ENCODE results near the gene CCDC28A.

The CCDC28A gene

GRCh38 chr6:138811866-138812265 lies 38.3 kb downstream of the CCDC28A start:
- Mint-ChIP-seq H3K9me3 (no peaks in the 10 kb centered on the region), H3K4me3 (no peak overlapping the region), H3K27ac (peak overlapping the region in 1 of 2 donors; percentile 77), H3K4me1 (peaks cover 12% of the 10 kb centered on the region), H3K27me3 (no peaks in the 10 kb centered on the region)
- DNase-seq (no peak), ATAC-seq (no peak)

GRCh38 chr6:138814179-138814834 lies 40.7 kb downstream of the CCDC28A start:
- H3K27me3 Mint-ChIP-seq = no peaks in the 10 kb centered on the region
- H3K27ac Mint-ChIP-seq = no peak overlapping the region
- H3K4me1 Mint-ChIP-seq = peaks cover 33% of the 10 kb centered on the region
- DNase-seq = no peak
- no peak overlapping the region for H3K4me3 Mint-ChIP-seq
- no peaks in the 10 kb centered on the region for H3K9me3 Mint-ChIP-seq
- no peak for ATAC-seq

GRCh38 chr6:138815221-138815620 lies 41.7 kb downstream of the CCDC28A start:
- DNase-seq (no peak), ATAC-seq (no peak)
- no peak overlapping the region for H3K4me3 Mint-ChIP-seq
- peaks cover 36% of the 10 kb centered on the region for H3K4me1 Mint-ChIP-seq
- H3K27ac Mint-ChIP-seq = peak overlapping the region in 1 of 2 donors; percentile 79
- no peaks in the 10 kb centered on the region for H3K9me3 Mint-ChIP-seq
- H3K27me3 Mint-ChIP-seq = no peaks in the 10 kb centered on the region

DNA sequence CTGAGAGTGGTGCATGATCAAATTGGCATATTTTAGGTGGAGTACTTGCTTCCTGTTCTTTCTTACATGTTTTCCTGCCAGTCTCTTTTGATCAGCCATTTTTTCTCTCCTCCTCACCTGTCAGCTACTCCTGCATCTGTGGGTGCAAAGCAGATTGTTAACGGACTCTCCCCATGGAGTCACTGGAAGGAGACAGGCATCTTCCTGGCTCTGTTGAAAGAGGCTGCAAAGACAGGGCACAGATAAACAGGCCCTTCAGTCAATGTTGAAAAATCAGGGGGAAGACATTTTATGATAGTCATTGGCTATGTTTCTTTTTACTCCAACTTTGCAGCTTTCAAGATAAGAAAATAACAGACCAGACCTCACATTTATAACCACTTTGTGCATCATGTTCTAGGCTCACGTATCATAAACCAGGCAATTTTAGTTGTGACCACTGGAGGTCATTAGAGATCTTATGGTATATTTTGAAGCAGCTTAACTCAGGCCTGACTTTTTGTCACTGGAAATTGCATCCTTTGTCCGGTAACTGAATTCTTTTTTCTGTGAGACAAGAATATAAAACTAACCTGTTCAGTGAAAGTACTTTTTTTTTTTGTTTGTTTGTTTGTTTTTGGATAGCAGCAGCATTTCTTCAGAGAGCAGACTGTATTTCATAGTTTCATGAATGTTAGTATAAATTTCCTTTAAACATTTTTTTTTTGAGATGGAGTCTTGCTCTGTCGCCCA lies 42.4 kb downstream of the CCDC28A start:
- H3K4me3 Mint-ChIP-seq = no peak overlapping the region
- ATAC-seq = peak; percentile 66
- H3K27ac Mint-ChIP-seq = peak overlapping the region in 1 of 2 donors; percentile 79
- peak in 1 of 2 donors; percentile 8 for DNase-seq
- H3K27me3 Mint-ChIP-seq = no peaks in the 10 kb centered on the region
- H3K4me1 Mint-ChIP-seq = peaks cover 36% of the 10 kb centered on the region
- H3K9me3 Mint-ChIP-seq = no peaks in the 10 kb centered on the region

DNA sequence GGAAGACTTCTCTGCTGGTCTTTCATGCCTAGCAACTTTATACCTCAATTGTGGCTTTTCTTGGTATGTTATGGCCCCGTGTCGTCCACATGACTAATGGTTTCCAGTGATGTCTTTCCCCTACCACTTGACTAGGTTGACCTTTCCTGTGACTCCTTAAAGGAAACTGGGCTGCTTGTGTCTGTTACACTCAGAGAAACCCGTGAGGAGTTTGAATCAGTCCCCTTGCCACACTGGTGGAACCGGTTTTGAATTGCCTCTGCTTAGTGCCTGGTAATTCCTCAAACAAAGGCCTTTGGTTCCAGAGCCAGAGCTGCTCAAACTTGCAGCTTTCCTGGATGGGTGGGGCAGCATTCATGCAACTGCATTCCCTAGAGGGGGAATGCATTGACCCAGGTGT lies 44.2 kb downstream of the CCDC28A start:
- H3K27me3 Mint-ChIP-seq = no peaks in the 10 kb centered on the region
- DNase-seq (peak; percentile 30 to 45), ATAC-seq (peak; percentile 84)
- H3K27ac Mint-ChIP-seq = peak overlapping the region; percentile 1 to 89
- peaks cover 36% of the 10 kb centered on the region for H3K4me1 Mint-ChIP-seq
- peak overlapping the region; percentile 50 to 59 for H3K4me3 Mint-ChIP-seq
- no peaks in the 10 kb centered on the region for H3K9me3 Mint-ChIP-seq

DNA sequence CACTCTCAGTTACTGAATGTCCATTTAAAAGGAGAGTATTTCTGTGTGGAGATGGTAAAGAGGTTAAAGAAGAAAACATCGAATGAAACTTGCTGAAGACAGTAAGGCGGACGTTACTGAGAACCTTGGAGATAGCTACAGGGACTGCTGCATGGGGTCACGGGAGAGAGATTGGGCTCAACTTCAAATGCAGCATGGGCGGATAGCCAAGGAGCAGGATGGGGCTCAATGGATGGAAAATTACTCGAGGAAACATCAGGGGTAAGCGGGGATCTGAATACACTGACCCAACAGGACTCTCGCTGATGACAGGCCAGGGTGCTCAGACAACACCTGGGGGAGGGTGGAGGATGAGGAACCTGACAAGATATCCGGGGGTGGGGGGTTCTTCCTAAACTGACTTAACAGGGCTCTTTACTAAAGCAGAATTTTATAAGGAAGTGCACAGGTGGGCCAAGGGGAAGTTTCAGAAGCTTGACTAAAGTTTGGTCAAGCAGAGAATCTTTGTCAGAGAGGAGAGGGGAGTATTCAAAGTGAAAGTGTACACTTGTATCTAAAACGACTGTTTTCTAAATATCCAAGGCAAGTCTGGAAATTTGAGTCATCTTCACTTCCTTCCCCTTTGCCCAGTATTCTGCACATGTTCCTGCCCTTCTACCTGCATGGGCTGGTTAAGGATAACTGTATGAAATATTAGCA lies 45.1 kb downstream of the CCDC28A start:
- peak; percentile 62 for ATAC-seq
- DNase-seq = peak in 1 of 2 donors; percentile 5

DNA sequence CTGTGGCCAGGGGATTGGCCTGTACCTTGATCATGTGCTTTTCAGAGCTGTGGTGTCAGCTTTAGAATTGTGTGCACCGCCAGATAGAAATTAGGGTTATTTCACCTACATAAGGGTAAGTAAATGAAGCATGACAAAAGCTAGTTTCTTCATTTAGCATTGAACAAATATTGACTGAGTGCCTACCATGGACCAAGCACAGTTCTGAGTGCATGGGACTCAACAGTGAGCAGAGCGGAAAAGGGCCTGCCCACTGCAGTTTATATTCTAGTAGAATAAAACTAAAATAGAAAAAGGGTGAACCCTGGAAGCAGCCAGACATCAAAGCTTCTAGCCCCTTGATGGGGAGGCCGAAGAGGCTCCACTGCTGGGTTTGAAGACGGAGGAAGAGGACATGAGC lies 48.0 kb downstream of the CCDC28A start:
- ATAC-seq (no peak), DNase-seq (no peak)
- H3K27me3 Mint-ChIP-seq = no peaks in the 10 kb centered on the region
- H3K4me1 Mint-ChIP-seq = peaks cover 34% of the 10 kb centered on the region
- H3K4me3 Mint-ChIP-seq = no peak overlapping the region
- H3K9me3 Mint-ChIP-seq = peaks cover 0 to 1% of the 10 kb centered on the region in 2 donors
- H3K27ac Mint-ChIP-seq = no peak overlapping the region

More for the DNA sequence above, 45.1 kb downstream of the CCDC28A start:
- Mint-ChIP-seq H3K27me3 (no peaks in the 10 kb centered on the region), H3K9me3 (no peaks in the 10 kb centered on the region), H3K4me1 (peaks cover 36% of the 10 kb centered on the region), H3K4me3 (peak overlapping the region; percentile 50 to 59), H3K27ac (peak overlapping the region; percentile 1 to 89)

DNA sequence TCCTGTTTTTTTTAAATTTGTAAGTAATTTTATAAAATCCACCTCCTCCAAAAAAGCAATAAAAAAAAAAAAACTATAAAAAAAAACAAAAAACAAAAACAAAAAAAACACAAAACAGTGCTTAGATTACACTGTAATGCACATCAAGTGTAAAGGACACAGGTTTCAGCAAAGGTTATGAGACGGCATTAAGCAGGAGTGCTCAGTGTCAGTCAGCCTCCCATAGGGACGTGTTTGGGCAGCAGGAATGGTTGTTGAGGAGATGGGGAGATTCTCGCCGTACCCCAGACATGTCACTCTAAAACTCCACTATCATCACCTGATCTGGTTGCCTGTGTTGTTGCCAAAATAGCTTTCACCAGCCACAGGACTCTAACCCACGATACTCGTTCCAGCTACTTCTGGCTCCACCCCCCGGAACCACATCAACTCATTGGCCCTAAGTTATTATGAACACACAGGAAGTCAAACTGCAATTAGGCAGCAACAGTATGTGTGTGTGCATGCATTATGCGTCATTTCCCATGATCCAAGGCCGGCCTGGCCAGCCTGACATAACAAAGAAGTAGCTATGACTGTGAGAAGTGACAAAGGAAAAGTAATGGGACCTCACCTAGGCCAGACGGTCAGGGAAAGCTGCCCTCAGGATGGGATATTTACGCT lies 51.0 kb downstream of the CCDC28A start:
- peak overlapping the region; percentile 9 to 52 for H3K4me3 Mint-ChIP-seq
- peak; percentile 94 for ATAC-seq
- H3K9me3 Mint-ChIP-seq = peaks cover 0 to 7% of the 10 kb centered on the region in 2 donors

DNA sequence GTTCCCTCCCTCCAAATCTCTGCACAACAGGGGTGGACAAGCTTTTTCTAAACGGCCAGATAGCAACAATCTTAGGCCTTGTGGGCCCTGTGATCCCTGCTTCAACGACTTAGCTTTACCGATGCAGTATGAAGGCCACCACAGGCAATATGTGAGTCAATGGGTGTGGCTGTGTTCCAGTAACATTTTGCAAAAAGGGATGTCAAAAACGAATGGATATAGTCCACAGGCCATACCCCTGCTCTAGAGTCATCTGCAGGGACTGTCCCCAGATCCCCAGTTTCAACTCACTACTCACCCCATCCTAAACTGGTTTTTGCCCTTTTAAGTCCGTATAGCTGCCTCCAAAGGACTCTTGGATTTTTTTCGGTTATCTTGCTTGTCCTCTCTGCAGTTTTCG lies 56.7 kb downstream of the CCDC28A start:
- no peak for DNase-seq
- Mint-ChIP-seq H3K27me3 (no peaks in the 10 kb centered on the region), H3K27ac (no peak overlapping the region)

More for the DNA sequence above, 51.0 kb downstream of the CCDC28A start:
- H3K27ac Mint-ChIP-seq = no peak overlapping the region
- H3K27me3 Mint-ChIP-seq = no peaks in the 10 kb centered on the region
- peak; percentile 25 to 59 for DNase-seq
- H3K4me1 Mint-ChIP-seq = peaks cover 7% of the 10 kb centered on the region

DNA sequence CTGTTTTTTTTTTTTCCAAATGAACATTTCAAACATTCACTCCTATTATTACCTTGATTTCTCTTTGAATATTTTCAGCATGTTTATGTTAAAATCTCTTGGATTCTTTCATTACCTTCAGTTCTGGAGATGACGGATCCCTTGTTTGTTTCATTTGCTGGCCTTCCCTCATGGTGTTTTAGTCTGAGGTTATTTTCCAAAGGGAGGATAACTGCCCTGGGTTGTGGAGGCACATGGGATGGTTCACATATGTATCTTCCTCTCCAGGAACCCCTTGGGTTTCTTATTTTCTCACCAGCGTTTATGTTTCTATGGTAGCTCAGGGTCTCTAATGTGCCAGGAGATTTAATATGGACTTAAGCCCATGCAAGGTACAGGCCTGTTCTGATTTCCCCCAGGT lies 58.6 kb downstream of the CCDC28A start:
- Mint-ChIP-seq H3K27ac (no peak overlapping the region), H3K4me3 (no peak overlapping the region)
- ATAC-seq = no peak

More for the DNA sequence above, 56.7 kb downstream of the CCDC28A start:
- Mint-ChIP-seq H3K9me3 (peaks cover 0 to 7% of the 10 kb centered on the region in 2 donors), H3K4me1 (no peaks in the 10 kb centered on the region), H3K4me3 (no peak overlapping the region)
- no peak for ATAC-seq

DNA sequence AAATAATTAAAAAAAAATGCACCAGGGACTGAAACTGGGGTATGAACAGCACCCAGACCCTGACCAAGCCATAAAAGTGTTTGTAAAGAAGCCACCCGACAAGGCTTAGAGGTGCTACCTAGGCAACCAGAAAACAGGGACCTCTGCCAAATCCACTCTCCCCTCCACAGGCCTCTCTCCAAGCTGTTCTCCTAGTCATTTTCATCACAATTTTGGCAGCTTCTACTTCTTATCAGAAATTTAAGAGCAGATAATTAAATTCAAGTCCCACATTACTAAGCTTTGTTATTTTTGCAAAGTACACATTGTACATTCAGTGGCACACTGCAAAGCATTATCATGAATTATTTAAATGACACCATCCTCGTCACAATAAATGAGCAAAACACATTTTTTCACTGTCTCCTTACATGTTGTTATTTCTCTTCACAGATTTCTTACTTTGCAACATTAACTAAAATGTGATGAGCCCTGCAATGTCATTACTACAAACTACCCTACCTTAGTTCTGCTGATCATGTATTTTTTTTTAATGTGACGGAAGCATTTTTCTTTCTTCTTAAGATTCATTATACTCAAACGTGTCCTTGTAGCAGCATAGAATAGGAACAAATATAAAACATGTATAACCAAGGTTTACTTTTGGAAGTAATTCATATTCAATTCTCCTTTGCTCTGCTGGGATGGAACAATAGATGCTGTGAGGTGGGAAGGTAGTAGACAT lies 60.4 kb downstream of the CCDC28A start:
- Mint-ChIP-seq H3K4me1 (no peaks in the 10 kb centered on the region), H3K9me3 (no peaks in the 10 kb centered on the region), H3K4me3 (no peak overlapping the region), H3K27ac (no peak overlapping the region), H3K27me3 (no peaks in the 10 kb centered on the region)
- ATAC-seq (no peak), DNase-seq (no peak)

More for the DNA sequence above, 58.6 kb downstream of the CCDC28A start:
- H3K4me1 Mint-ChIP-seq = no peaks in the 10 kb centered on the region
- no peak for DNase-seq
- no peaks in the 10 kb centered on the region for H3K27me3 Mint-ChIP-seq
- no peaks in the 10 kb centered on the region for H3K9me3 Mint-ChIP-seq

DNA sequence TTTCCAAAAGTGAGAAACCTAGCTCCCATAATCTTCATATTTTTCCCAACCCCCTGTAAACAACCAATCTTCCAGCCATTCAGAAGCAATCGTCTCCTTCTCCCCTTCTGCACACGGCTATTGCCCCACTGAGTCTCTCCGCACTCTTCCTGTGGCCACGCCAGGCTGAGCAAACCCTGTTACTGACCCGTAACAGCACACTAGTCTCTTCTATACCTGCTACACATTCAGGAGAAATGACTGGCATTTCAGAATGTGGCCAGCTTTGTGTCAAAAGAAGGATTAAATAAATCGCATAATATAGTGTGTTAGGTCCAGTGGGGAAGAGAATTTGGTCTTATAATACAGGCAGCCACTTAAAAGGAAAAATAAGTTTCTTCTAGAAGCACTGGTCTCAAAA lies 63.7 kb downstream of the CCDC28A start:
- no peak overlapping the region for H3K27ac Mint-ChIP-seq
- no peak for ATAC-seq
- no peaks in the 10 kb centered on the region for H3K9me3 Mint-ChIP-seq

More for the DNA sequence above, 63.7 kb downstream of the CCDC28A start:
- no peaks in the 10 kb centered on the region for H3K27me3 Mint-ChIP-seq
- no peaks in the 10 kb centered on the region for H3K4me1 Mint-ChIP-seq
- H3K4me3 Mint-ChIP-seq = no peak overlapping the region
- no peak for DNase-seq
